Measurements from ENCODE around the gene KRTAP20-2. TPM values are rescaled to one million over a fixed set of nuclear protein-coding genes. Genes with fewer than 3 reads are reported as not detected.

Gene KRTAP20-2
- total and polyA plus RNA-seq, 2 donors from 2014 or later, result not detected

GRCh38 chr21:30684506-30684905 is 49.5 kb downstream of the KRTAP20-2 start:
- no peaks in the 10 kb centered on the region for H3K4me1 ChIP-seq (ENCODE audit: control insufficient read depth in 2 of 3, insufficient read depth in 2 of 3, low read depth in 1 of 3, low read length in 3 of 3)
- no peak for DNase-seq
- no peak overlapping the region for H3K9ac ChIP-seq (ENCODE audit: low read length in 3 of 3)
- H3K27ac ChIP-seq (ENCODE audit: low read depth in 2 of 2, low read length in 2 of 2), result no peak overlapping the region
- no peak for FAIRE-seq
- no peak for TF ChIP-seq CTCF (IDR thresholded peaks at IDR 0.05; ENCODE audit: borderline replicate concordance, extremely low read depth, insufficient read depth)
- H3K4me3 ChIP-seq (ENCODE audit: low read length in 3 of 3), result no peak overlapping the region
- H3K9me3 ChIP-seq (ENCODE audit: control insufficient read depth in 2 of 3, insufficient read depth in 1 of 3, low read length in 3 of 3), result peaks cover 0 to 2% (median 0%) of the 10 kb centered on the region in 3 donors
- intact Hi-C loops (cut with DNase I), result no loop called here
- H3K27me3 ChIP-seq (ENCODE audit: control insufficient read depth, insufficient read depth, low read length), result no peaks in the 10 kb centered on the region
- H3K36me3 ChIP-seq (ENCODE audit: control insufficient read depth in 2 of 3, insufficient read depth in 3 of 3, low read length in 3 of 3), result no peaks in the 10 kb centered on the region

Other genes starting within 250 kb of the KRTAP20-2 start
- gene KRTAP13-1, start 239.2 kb upstream of the KRTAP20-2 start, total RNA-seq, result not detected
- gene KRTAP13-1, start 239.2 kb upstream of the KRTAP20-2 start, polyA plus RNA-seq (ENCODE audit: insufficient read depth, low read depth, low replicate concordance), result not detected
- gene KRTAP13-3, start 209.3 kb upstream of the KRTAP20-2 start, total RNA-seq, result not detected
- not detected for gene KRTAP13-3, start 209.3 kb upstream of the KRTAP20-2 start, polyA plus RNA-seq (ENCODE audit: insufficient read depth, low read depth, low replicate concordance)
- gene KRTAP13-4, start 205.0 kb upstream of the KRTAP20-2 start, total RNA-seq, result not detected
- not detected for gene KRTAP13-4, start 205.0 kb upstream of the KRTAP20-2 start, polyA plus RNA-seq (ENCODE audit: insufficient read depth, low read depth, low replicate concordance)
- gene KRTAP15-1, start 194.9 kb upstream of the KRTAP20-2 start, total RNA-seq, result not detected
- gene KRTAP15-1, start 194.9 kb upstream of the KRTAP20-2 start, polyA plus RNA-seq (ENCODE audit: insufficient read depth, low read depth, low replicate concordance), result not detected
- not detected for gene KRTAP19-1, start 154.8 kb upstream of the KRTAP20-2 start, total RNA-seq
- gene KRTAP19-1, start 154.8 kb upstream of the KRTAP20-2 start, polyA plus RNA-seq (ENCODE audit: insufficient read depth, low read depth, low replicate concordance), result not detected
- not detected for gene KRTAP19-2, start 147.8 kb upstream of the KRTAP20-2 start, total RNA-seq
- gene KRTAP19-2, start 147.8 kb upstream of the KRTAP20-2 start, polyA plus RNA-seq (ENCODE audit: insufficient read depth, low read depth, low replicate concordance), result not detected
- gene KRTAP19-3, start 143.2 kb upstream of the KRTAP20-2 start, total RNA-seq, result not detected
- not detected for gene KRTAP19-3, start 143.2 kb upstream of the KRTAP20-2 start, polyA plus RNA-seq (ENCODE audit: insufficient read depth, low read depth, low replicate concordance)
- not detected for gene KRTAP19-4, start 138.0 kb upstream of the KRTAP20-2 start, total RNA-seq
- not detected for gene KRTAP19-4, start 138.0 kb upstream of the KRTAP20-2 start, polyA plus RNA-seq (ENCODE audit: insufficient read depth, low read depth, low replicate concordance)
- gene KRTAP19-5, start 133.1 kb upstream of the KRTAP20-2 start, total RNA-seq, result not detected
- not detected for gene KRTAP19-5, start 133.1 kb upstream of the KRTAP20-2 start, polyA plus RNA-seq (ENCODE audit: insufficient read depth, low read depth, low replicate concordance)
- not detected for gene KRTAP19-6, start 93.3 kb upstream of the KRTAP20-2 start, total RNA-seq
- gene KRTAP19-6, start 93.3 kb upstream of the KRTAP20-2 start, polyA plus RNA-seq (ENCODE audit: insufficient read depth, low read depth, low replicate concordance), result not detected
- not detected for gene KRTAP19-7, start 73.9 kb upstream of the KRTAP20-2 start, total RNA-seq
- not detected for gene KRTAP19-7, start 73.9 kb upstream of the KRTAP20-2 start, polyA plus RNA-seq (ENCODE audit: insufficient read depth, low read depth, low replicate concordance)
- not detected for gene KRTAP22-2, start 44.8 kb upstream of the KRTAP20-2 start, total RNA-seq
- not detected for gene KRTAP22-2, start 44.8 kb upstream of the KRTAP20-2 start, polyA plus RNA-seq (ENCODE audit: insufficient read depth, low read depth, low replicate concordance)
- gene KRTAP6-3, start 42.8 kb upstream of the KRTAP20-2 start, total RNA-seq, result not detected
- not detected for gene KRTAP6-3, start 42.8 kb upstream of the KRTAP20-2 start, polyA plus RNA-seq (ENCODE audit: insufficient read depth, low read depth, low replicate concordance)
- not detected for gene KRTAP6-2, start 36.3 kb upstream of the KRTAP20-2 start, total RNA-seq
- not detected for gene KRTAP6-2, start 36.3 kb upstream of the KRTAP20-2 start, polyA plus RNA-seq (ENCODE audit: insufficient read depth, low read depth, low replicate concordance)
- gene KRTAP22-1, start 34.1 kb upstream of the KRTAP20-2 start, total RNA-seq, result not detected
- not detected for gene KRTAP22-1, start 34.1 kb upstream of the KRTAP20-2 start, polyA plus RNA-seq (ENCODE audit: insufficient read depth, low read depth, low replicate concordance)
- not detected for gene KRTAP6-1, start 21.3 kb upstream of the KRTAP20-2 start, total RNA-seq
- not detected for gene KRTAP6-1, start 21.3 kb upstream of the KRTAP20-2 start, polyA plus RNA-seq (ENCODE audit: insufficient read depth, low read depth, low replicate concordance)
- gene KRTAP20-1, start 18.8 kb upstream of the KRTAP20-2 start, total RNA-seq, result not detected
- gene KRTAP20-1, start 18.8 kb upstream of the KRTAP20-2 start, polyA plus RNA-seq (ENCODE audit: insufficient read depth, low read depth, low replicate concordance), result not detected
- gene KRTAP20-4, start 14.6 kb upstream of the KRTAP20-2 start, total RNA-seq, result not detected
- not detected for gene KRTAP20-4, start 14.6 kb upstream of the KRTAP20-2 start, polyA plus RNA-seq (ENCODE audit: insufficient read depth, low read depth, low replicate concordance)
- gene KRTAP20-3, start 7.7 kb downstream of the KRTAP20-2 start, total RNA-seq, result not detected
- not detected for gene KRTAP20-3, start 7.7 kb downstream of the KRTAP20-2 start, polyA plus RNA-seq (ENCODE audit: insufficient read depth, low read depth, low replicate concordance)
- not detected for gene KRTAP21-3, start 83.6 kb downstream of the KRTAP20-2 start, total RNA-seq
- gene KRTAP21-3, start 83.6 kb downstream of the KRTAP20-2 start, polyA plus RNA-seq (ENCODE audit: insufficient read depth, low read depth, low replicate concordance), result not detected
- gene KRTAP21-2, start 112.1 kb downstream of the KRTAP20-2 start, total RNA-seq, result not detected
- not detected for gene KRTAP21-2, start 112.1 kb downstream of the KRTAP20-2 start, polyA plus RNA-seq (ENCODE audit: insufficient read depth, low read depth, low replicate concordance)
- not detected for gene KRTAP21-1, start 120.2 kb downstream of the KRTAP20-2 start, total RNA-seq
- not detected for gene KRTAP21-1, start 120.2 kb downstream of the KRTAP20-2 start, polyA plus RNA-seq (ENCODE audit: insufficient read depth, low read depth, low replicate concordance)
- gene KRTAP8-1, start 178.1 kb downstream of the KRTAP20-2 start, total RNA-seq, result not detected
- not detected for gene KRTAP8-1, start 178.1 kb downstream of the KRTAP20-2 start, polyA plus RNA-seq (ENCODE audit: insufficient read depth, low read depth, low replicate concordance)
- not detected for gene KRTAP7-1, start 194.6 kb downstream of the KRTAP20-2 start, total RNA-seq
- gene KRTAP7-1, start 194.6 kb downstream of the KRTAP20-2 start, polyA plus RNA-seq (ENCODE audit: insufficient read depth, low read depth, low replicate concordance), result not detected
- not detected for gene KRTAP11-1, start 246.4 kb downstream of the KRTAP20-2 start, total RNA-seq
- gene KRTAP11-1, start 246.4 kb downstream of the KRTAP20-2 start, polyA plus RNA-seq (ENCODE audit: insufficient read depth, low read depth, low replicate concordance), result not detected